Smooth muscle cell (in vitro differentiated cells): ENCODE results near the gene OR7A10. TPM values are rescaled to one million over a fixed set of nuclear protein-coding genes. Genes with fewer than 3 reads are reported as not detected.

ENCODE experiments used
- polyA plus RNA-seq: library from polyadenylated mRNA; unstranded; fragments of >200 nt; fragmentation: Nextera tagmentation; extraction: Ambion mirVana; gene quantifications from 2 replicates; pipeline ENCODE4 v1.2.1, GENCODE V29; 2016
- small RNA-seq: library from RNA; depleted of rRNA; stranded (forward); fragments of <200 nt; gene quantifications from one replicate; pipeline ENCODE3, GENCODE V24; 2014
- total RNA-seq: library from RNA; depleted of rRNA; stranded (reverse); fragments of >200 nt; gene quantifications from 2 replicates; pipeline ENCODE4 v1.2.3, GENCODE V29; 2014

OR7A10 gene
- total and polyA plus RNA-seq, 2 experiments from 2014 or later: not detected

Small RNA genes lying within 50 kb of the gene (small RNA-seq; reads per million reads assigned to genes)
- 5.7 reads per million, percentile 66 among the genes with 10 or more reads in this experiment for gene AC005255.1
- gene OR7A18P: not detected

Other genes starting within 250 kb of the OR7A10 start
- not detected in 2 replicates for gene ADGRE3, start 174.1 kb downstream of the OR7A10 start, total RNA-seq
- gene ADGRE3, start 174.1 kb downstream of the OR7A10 start, polyA plus RNA-seq: not detected in 2 replicates
- 16.0 and 16.4 TPM in 2 replicates for gene ZNF333, start 158.9 kb downstream of the OR7A10 start, total RNA-seq
- 14.8 and 15.8 TPM in 2 replicates for gene ZNF333, start 158.9 kb downstream of the OR7A10 start, polyA plus RNA-seq
- gene ADGRE2, start 70.4 kb downstream of the OR7A10 start, total RNA-seq: 2.0 and 2.3 TPM in 2 replicates
- gene ADGRE2, start 70.4 kb downstream of the OR7A10 start, polyA plus RNA-seq: 3.3 and 3.6 TPM in 2 replicates
- not detected in 2 replicates for gene OR7A5, start 13.7 kb downstream of the OR7A10 start, total RNA-seq
- gene OR7A5, start 13.7 kb downstream of the OR7A10 start, polyA plus RNA-seq: not detected in 2 replicates
- not detected in 2 replicates for gene OR7C1, start 13.7 kb downstream of the OR7A10 start, total RNA-seq
- 0.11 TPM in 1 of 2 replicates, not detected in the other for gene OR7C1, start 13.7 kb downstream of the OR7A10 start, polyA plus RNA-seq
- gene OR7A17, start 37.2 kb upstream of the OR7A10 start, total RNA-seq: not detected in 2 replicates
- gene OR7A17, start 37.2 kb upstream of the OR7A10 start, polyA plus RNA-seq: not detected in 2 replicates
- not detected in 2 replicates for gene OR7C2, start 92.6 kb upstream of the OR7A10 start, total RNA-seq
- not detected in 2 replicates for gene OR7C2, start 92.6 kb upstream of the OR7A10 start, polyA plus RNA-seq
- gene SLC1A6, start 130.9 kb upstream of the OR7A10 start, total RNA-seq: 16.2 and 20.9 TPM in 2 replicates
- gene SLC1A6, start 130.9 kb upstream of the OR7A10 start, polyA plus RNA-seq: 2.4 and 35.9 TPM in 2 replicates
- gene CASP14, start 200.6 kb upstream of the OR7A10 start, total RNA-seq: not detected in 2 replicates
- not detected in 2 replicates for gene CASP14, start 200.6 kb upstream of the OR7A10 start, polyA plus RNA-seq
- gene OR1I1, start 233.3 kb upstream of the OR7A10 start, total RNA-seq: not detected in 2 replicates
- not detected in 2 replicates for gene OR1I1, start 233.3 kb upstream of the OR7A10 start, polyA plus RNA-seq